SK-N-SH treated with all-trans-retinoic acid at 6 μM for 48 hours (cell line): Measurements from ENCODE around the gene SURF2.
A peak's percentile ranks its signal among the peaks of the same experiment; 100 is the strongest.

Experiments used
- ATAC-seq: fragments of 200-7000 bp; cut with Tn5 transposase; 3 replicates; pipeline ENCODE4 v1.9.1; 2020; ENCODE audit warnings: mild to moderate bottlenecking, moderate library complexity
- BACH2 ChIP-seq: fragments of 250-450 bp; sonication (Bioruptor Pico); IDR thresholded peaks from 2 replicates; pipeline ENCODE4 v1.9.0; 2021; ENCODE audit warnings: mild to moderate bottlenecking, borderline replicate concordance
- CREB5 ChIP-seq: fragments of 250-450 bp; sonication (Bioruptor Pico); IDR thresholded peaks from 2 replicates; pipeline ENCODE4 v1.5.1; 2020; ENCODE audit warnings: low read depth, mild to moderate bottlenecking, moderate library complexity
- CSDC2 ChIP-seq: fragments of 250-450 bp; sonication (Bioruptor Pico); IDR thresholded peaks from 2 replicates; pipeline ENCODE4 v1.5.0; 2020; ENCODE audit warnings: mild to moderate bottlenecking, moderate library complexity
- ESRRG ChIP-seq: fragments of 250-450 bp; sonication (Bioruptor Pico); IDR thresholded peaks from 2 replicates; pipeline ENCODE4 v1.6.1; 2021; ENCODE audit warnings: mild to moderate bottlenecking
- GLIS3 ChIP-seq: fragments of 250-450 bp; sonication (Bioruptor Pico); IDR thresholded peaks from 2 replicates; pipeline ENCODE4 v1.5.0; 2020; ENCODE audit warnings: mild to moderate bottlenecking, moderate library complexity
- ISL1 ChIP-seq: fragments of 250-450 bp; sonication (Bioruptor Pico); IDR thresholded peaks from 2 replicates; pipeline ENCODE4 v2.1.2; 2022; ENCODE audit warnings: mild to moderate bottlenecking, moderate library complexity
- PATZ1 ChIP-seq: fragments of 250-450 bp; sonication (Bioruptor Pico); IDR thresholded peaks from 2 replicates; pipeline ENCODE4 v1.8.0; 2020; ENCODE audit warnings: mild to moderate bottlenecking, moderate library complexity, borderline replicate concordance
- POU6F1 ChIP-seq: fragments of 250-450 bp; sonication (Bioruptor Pico); IDR thresholded peaks from 2 replicates; pipeline ENCODE4 v1.8.0; 2021; ENCODE audit warnings: low read depth, mild to moderate bottlenecking, moderate library complexity, borderline replicate concordance
- PPARA ChIP-seq: fragments of 250-450 bp; sonication (Bioruptor Pico); IDR thresholded peaks from 2 replicates; pipeline ENCODE4 v1.5.0; 2020; ENCODE audit warnings: mild to moderate bottlenecking, borderline replicate concordance
- RARB ChIP-seq: fragments of 250-450 bp; sonication (Bioruptor Pico); IDR thresholded peaks from 2 replicates; pipeline ENCODE4 v1.8.0; 2021; ENCODE audit warnings: mild to moderate bottlenecking, moderate library complexity
- SNAI2 ChIP-seq: fragments of 250-450 bp; sonication (Bioruptor Pico); IDR thresholded peaks from 2 replicates; pipeline ENCODE4 v1.5.0; 2020; ENCODE audit warnings: mild to moderate bottlenecking, moderate library complexity
- TOX ChIP-seq: fragments of 250-450 bp; sonication (Bioruptor Pico); IDR thresholded peaks from 2 replicates; pipeline ENCODE4 v1.8.0; 2021; ENCODE audit warnings: mild to moderate bottlenecking, moderate library complexity, borderline replicate concordance
- ZC3H10 ChIP-seq: fragments of 250-450 bp; sonication (Bioruptor Pico); IDR thresholded peaks from 2 replicates; pipeline ENCODE4 v1.5.1; 2021; ENCODE audit warnings: mild to moderate bottlenecking, moderate library complexity
- ZFP3 ChIP-seq: fragments of 250-450 bp; sonication (Bioruptor Pico); IDR thresholded peaks from 2 replicates; pipeline ENCODE4 v1.5.0; 2020; ENCODE audit warnings: mild to moderate bottlenecking, moderate library complexity
- ZNF565 ChIP-seq: fragments of 450-650 bp; formaldehyde crosslinking; conservative IDR thresholded peaks from 2 replicates; pipeline ENCODE4 v1.5.0; 2020; ENCODE audit warnings: low read depth, mild to moderate bottlenecking, moderate library complexity
- ZNF70 ChIP-seq: fragments of 450-650 bp; formaldehyde crosslinking; IDR thresholded peaks from 2 replicates; pipeline ENCODE4 v1.5.0; 2020; ENCODE audit warnings: mild to moderate bottlenecking, moderate library complexity
- ZNF8 ChIP-seq: fragments of 450-650 bp; formaldehyde crosslinking; IDR thresholded peaks from 2 replicates; pipeline ENCODE4 v1.5.0; 2020; ENCODE audit warnings: mild to moderate bottlenecking, moderate library complexity
- TF ChIP-seq, protein P1 (sequence below): fragments of 250-450 bp; sonication (Bioruptor Pico); IDR thresholded peaks from 2 replicates; pipeline ENCODE4 v1.5.0; 2020; ENCODE audit warnings: mild to moderate bottlenecking, moderate library complexity
- TF ChIP-seq, protein P2 (sequence below): fragments of 250-450 bp; sonication (Bioruptor Pico); IDR thresholded peaks from 2 replicates; pipeline ENCODE4 v1.5.1; 2021; ENCODE audit warnings: mild to moderate bottlenecking, moderate library complexity

The SURF2 gene

GRCh38 chr9:133355881-133356357 lies 431 bp upstream of the SURF2 start:
- TF ChIP-seq RARB (CRISPR knock-in tag) (no peak), POU6F1 (CRISPR knock-in tag) (no peak), ZFP3 (no peak), ZNF8 (CRISPR knock-in tag) (no peak), ZNF565 (CRISPR knock-in tag) (no peak), CSDC2 (no peak), PPARA (CRISPR knock-in tag) (no peak), CREB5 (CRISPR knock-in tag) (no peak), BACH2 (CRISPR knock-in tag) (no peak), SNAI2 (no peak), ESRRG (no peak), ZC3H10 (no peak), ISL1 (no peak)
- TF ChIP-seq, protein P1, sequence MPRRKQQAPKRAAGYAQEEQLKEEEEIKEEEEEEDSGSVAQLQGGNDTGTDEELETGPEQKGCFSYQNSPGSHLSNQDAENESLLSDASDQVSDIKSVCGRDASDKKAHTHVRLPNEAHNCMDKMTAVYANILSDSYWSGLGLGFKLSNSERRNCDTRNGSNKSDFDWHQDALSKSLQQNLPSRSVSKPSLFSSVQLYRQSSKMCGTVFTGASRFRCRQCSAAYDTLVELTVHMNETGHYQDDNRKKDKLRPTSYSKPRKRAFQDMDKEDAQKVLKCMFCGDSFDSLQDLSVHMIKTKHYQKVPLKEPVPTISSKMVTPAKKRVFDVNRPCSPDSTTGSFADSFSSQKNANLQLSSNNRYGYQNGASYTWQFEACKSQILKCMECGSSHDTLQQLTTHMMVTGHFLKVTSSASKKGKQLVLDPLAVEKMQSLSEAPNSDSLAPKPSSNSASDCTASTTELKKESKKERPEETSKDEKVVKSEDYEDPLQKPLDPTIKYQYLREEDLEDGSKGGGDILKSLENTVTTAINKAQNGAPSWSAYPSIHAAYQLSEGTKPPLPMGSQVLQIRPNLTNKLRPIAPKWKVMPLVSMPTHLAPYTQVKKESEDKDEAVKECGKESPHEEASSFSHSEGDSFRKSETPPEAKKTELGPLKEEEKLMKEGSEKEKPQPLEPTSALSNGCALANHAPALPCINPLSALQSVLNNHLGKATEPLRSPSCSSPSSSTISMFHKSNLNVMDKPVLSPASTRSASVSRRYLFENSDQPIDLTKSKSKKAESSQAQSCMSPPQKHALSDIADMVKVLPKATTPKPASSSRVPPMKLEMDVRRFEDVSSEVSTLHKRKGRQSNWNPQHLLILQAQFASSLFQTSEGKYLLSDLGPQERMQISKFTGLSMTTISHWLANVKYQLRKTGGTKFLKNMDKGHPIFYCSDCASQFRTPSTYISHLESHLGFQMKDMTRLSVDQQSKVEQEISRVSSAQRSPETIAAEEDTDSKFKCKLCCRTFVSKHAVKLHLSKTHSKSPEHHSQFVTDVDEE (CRISPR knock-in tag) = no peak
- TF ChIP-seq, protein P2, sequence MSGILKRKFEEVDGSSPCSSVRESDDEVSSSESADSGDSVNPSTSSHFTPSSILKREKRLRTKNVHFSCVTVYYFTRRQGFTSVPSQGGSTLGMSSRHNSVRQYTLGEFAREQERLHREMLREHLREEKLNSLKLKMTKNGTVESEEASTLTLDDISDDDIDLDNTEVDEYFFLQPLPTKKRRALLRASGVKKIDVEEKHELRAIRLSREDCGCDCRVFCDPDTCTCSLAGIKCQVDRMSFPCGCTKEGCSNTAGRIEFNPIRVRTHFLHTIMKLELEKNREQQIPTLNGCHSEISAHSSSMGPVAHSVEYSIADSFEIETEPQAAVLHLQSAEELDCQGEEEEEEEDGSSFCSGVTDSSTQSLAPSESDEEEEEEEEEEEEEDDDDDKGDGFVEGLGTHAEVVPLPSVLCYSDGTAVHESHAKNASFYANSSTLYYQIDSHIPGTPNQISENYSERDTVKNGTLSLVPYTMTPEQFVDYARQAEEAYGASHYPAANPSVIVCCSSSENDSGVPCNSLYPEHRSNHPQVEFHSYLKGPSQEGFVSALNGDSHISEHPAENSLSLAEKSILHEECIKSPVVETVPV (CRISPR knock-in tag) = no peak
- peak; percentile 7 for ATAC-seq

DNA sequence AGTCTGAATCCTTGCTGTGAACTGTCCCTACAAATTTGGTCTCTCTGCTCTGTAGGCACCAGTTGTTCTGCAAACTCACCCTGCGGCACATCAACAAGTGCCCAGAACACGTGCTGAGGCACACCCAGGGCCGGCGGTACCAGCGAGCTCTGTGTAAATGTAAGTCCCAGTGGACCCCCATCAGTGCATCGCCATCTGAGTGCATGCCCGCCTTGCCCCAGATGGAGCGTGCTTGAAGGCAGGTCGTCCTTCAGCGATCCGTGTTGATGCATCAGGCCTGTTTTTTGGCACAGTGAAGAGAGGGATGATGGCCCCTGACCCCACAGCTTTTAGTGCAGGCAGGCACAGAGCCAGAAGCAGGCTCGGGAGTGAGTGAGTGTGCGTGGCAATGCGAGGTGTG lies 1.3 kb downstream of the SURF2 start:
- TF ChIP-seq CSDC2 (no peak), PPARA (CRISPR knock-in tag) (no peak), CREB5 (CRISPR knock-in tag) (no peak), SNAI2 (no peak), ISL1 (no peak), BACH2 (CRISPR knock-in tag) (no peak), TOX (CRISPR knock-in tag) (no peak), PATZ1 (CRISPR knock-in tag) (no peak)
- TF ChIP-seq, all 23 proteins: peak for 0

GRCh38 chr9:133359399-133360175 lies 3.2 kb downstream of the SURF2 start:
- ATAC-seq = peak; percentile 3; the same call in 1 of the 3 replicates
- no peak for TF ChIP-seq GLIS3
- no peak for TF ChIP-seq PPARA (CRISPR knock-in tag)
- no peak for TF ChIP-seq ZNF8 (CRISPR knock-in tag)
- TF ChIP-seq CSDC2 = no peak
- no peak for TF ChIP-seq ZNF70 (CRISPR knock-in tag)

More for the DNA sequence above, 1.3 kb downstream of the SURF2 start:
- no peak for ATAC-seq
